Retinal pigment epithelial cell (primary cell): ENCODE measurements around the gene ERBIN.
"Not testable (repeated sequence)": the region's sequence is repeated elsewhere in the genome, so short reads cannot be mapped to it uniquely, and the experiment has no call there.

Experiments used
- DNase-seq: peaks from one replicate; pipeline ENCODE4 v3.0.0-alpha.2; 2010; ENCODE audit warnings: low read depth
- H3K4me3 ChIP-seq: 2 replicates; pipeline ENCODE4 v1.5.1; 2011; ENCODE audit warnings: mild to moderate bottlenecking, low read length, control low read depth, moderate library complexity
- TF ChIP-seq, protein P1 (sequence below): conservative IDR thresholded peaks from 2 replicates; pipeline ENCODE4 v1.5.1; 2011; ENCODE audit warnings: low read depth, low read length, control low read depth, inconsistent platforms

The ERBIN gene

DNA sequence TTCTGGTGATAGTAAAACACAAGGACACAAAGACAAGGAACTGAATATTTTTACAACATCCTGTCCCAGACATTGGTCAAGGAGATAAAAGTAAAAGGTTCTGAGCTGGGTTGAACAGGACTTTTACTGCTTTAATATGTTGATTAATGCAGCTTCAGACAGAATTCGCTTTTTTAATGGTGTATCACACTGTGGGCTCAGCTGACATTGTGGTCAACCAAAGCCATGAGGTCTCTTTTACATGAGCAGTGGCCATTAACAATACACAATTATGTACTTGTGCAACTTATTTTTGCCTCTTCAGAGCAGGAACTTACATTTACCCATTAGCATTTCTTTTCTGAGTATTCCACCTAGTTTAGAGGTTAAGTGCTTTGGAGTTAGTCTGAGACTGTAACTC lies 22.8 kb upstream of the ERBIN start:
- H3K4me3 ChIP-seq: no peak overlapping the region
- DNase-seq: no peak
- TF ChIP-seq, protein P1, sequence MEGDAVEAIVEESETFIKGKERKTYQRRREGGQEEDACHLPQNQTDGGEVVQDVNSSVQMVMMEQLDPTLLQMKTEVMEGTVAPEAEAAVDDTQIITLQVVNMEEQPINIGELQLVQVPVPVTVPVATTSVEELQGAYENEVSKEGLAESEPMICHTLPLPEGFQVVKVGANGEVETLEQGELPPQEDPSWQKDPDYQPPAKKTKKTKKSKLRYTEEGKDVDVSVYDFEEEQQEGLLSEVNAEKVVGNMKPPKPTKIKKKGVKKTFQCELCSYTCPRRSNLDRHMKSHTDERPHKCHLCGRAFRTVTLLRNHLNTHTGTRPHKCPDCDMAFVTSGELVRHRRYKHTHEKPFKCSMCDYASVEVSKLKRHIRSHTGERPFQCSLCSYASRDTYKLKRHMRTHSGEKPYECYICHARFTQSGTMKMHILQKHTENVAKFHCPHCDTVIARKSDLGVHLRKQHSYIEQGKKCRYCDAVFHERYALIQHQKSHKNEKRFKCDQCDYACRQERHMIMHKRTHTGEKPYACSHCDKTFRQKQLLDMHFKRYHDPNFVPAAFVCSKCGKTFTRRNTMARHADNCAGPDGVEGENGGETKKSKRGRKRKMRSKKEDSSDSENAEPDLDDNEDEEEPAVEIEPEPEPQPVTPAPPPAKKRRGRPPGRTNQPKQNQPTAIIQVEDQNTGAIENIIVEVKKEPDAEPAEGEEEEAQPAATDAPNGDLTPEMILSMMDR: no peak

GRCh38 chr5:65906256-65906655 lies 20.1 kb upstream of the ERBIN start:
- TF ChIP-seq, protein P1: no peak
- no peak overlapping the region for H3K4me3 ChIP-seq
- DNase-seq: no peak

- H3K4me3 ChIP-seq: no peak overlapping the region
- TF ChIP-seq, protein P1: no peak
- peak; percentile 63 for DNase-seq
These were observed 19.2 kb upstream of the ERBIN start for GRCh38 chr5:65907135-65907534.

DNA sequence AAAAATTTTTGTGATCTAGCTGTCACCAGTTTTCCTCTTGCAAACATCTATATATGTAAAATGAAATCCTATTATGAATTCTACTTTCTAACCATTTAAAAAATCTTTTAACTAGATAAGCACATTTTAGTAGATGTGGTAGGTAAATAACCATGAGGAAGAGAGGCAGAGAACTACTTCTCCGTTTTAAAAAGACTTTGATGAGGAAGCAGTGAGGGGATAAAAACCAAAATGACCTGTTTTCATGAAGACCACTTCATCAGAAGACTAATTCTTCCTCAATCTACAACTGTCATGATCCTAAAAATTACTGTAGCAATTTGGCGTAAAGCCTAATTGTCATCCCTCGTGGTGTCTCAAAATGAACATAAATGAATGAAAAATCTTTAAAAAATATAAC lies 15.7 kb upstream of the ERBIN start:
- H3K4me3 ChIP-seq: no peak overlapping the region
- DNase-seq: no peak
- TF ChIP-seq, protein P1: no peak

DNA sequence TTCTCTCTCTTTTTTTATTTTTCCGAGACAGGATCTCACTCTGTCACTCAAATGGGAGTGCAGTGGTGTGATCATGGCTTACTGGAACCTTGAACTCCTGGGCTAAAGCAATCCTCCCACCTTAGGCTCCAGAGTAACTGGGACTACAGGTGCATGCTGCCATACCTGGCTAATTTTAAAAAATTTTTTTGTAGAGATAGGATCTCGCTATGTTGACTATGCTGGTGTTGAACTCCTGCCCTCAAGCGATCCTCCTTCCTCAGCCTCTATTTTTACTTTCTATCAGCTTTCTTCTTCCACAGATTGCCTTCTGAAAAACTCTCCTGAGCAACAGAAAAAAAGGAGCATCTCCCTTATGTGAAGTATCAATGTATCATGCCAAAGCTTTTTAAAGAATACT lies 14.1 kb upstream of the ERBIN start:
- H3K4me3 ChIP-seq: no peak overlapping the region
- DNase-seq: no peak
- TF ChIP-seq, protein P1: no peak

- DNase-seq: no peak
- H3K4me3 ChIP-seq: no peak overlapping the region
- TF ChIP-seq, protein P1: no peak
These were observed 12.9 kb upstream of the ERBIN start for GRCh38 chr5:65913519-65913918.

DNA sequence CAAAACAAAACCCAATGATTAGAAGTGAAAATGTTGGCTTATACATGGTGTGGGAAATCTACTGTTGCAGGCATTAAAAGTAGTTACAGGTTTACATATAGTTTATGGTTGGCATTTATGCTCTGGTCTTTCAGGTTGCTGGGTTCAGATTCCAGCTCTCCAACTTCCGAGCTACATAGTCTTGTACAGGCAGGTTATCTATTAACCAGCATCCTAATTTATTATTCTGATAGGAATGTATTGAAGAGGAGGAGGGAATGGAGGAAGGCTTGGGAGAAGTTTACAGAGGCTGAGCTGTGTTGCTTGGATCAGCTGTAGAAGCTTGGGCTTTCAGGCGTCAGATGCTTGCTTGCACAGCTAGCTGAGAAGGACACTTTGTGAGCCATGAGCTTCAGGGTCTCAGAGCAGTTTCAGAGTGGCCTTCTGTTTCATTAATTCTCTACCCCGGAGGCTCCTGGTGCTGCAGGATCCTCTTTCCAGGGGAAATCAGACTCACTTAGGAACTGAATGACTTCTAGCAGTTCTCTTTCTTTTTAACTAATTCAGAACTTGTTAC lies 11.7 kb upstream of the ERBIN start:
- H3K4me3 ChIP-seq: no peak overlapping the region
- DNase-seq: no peak
- TF ChIP-seq, protein P1: no peak

DNA sequence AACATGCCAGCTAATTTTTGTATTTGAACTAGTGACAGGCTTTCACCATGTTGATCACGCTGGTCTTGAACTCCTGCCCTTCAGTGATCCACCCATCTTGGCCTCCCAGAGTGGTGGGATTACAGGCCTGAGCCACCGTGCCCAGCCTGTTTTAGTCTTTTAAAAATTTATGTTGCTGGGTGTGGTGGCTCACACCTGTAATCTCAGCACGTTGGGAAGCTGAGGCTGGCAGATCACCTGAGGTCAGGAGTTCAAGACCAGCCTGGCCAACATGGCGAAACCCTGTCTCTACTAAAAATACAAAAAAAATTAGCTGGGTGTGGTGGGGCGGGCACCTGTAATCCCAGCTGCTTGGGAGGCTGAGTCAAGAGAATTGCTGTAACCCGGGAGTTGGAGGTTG lies 10.7 kb upstream of the ERBIN start:
- not testable (repeated sequence) for DNase-seq, H3K4me3 ChIP-seq
